Activated CD8-positive, alpha-beta memory T cell treated with anti-CD3 and anti-CD28 coated beads, Interleukin-2, amount 50 U/mL, for 24 hours (primary cell): ENCODE results near the gene DPP7.

Experiments used
- DNase-seq: peaks from one replicate; pipeline ENCODE4 v3.0.0-alpha.2; 2020; ENCODE audit errors: extremely low read depth

Gene DPP7

GRCh38 chr9:137088121-137088520 lies 26.4 kb downstream of the DPP7 start:
- no peak for DNase-seq

GRCh38 chr9:137087409-137087925 lies 27.1 kb downstream of the DPP7 start:
- no peak for DNase-seq

DNA sequence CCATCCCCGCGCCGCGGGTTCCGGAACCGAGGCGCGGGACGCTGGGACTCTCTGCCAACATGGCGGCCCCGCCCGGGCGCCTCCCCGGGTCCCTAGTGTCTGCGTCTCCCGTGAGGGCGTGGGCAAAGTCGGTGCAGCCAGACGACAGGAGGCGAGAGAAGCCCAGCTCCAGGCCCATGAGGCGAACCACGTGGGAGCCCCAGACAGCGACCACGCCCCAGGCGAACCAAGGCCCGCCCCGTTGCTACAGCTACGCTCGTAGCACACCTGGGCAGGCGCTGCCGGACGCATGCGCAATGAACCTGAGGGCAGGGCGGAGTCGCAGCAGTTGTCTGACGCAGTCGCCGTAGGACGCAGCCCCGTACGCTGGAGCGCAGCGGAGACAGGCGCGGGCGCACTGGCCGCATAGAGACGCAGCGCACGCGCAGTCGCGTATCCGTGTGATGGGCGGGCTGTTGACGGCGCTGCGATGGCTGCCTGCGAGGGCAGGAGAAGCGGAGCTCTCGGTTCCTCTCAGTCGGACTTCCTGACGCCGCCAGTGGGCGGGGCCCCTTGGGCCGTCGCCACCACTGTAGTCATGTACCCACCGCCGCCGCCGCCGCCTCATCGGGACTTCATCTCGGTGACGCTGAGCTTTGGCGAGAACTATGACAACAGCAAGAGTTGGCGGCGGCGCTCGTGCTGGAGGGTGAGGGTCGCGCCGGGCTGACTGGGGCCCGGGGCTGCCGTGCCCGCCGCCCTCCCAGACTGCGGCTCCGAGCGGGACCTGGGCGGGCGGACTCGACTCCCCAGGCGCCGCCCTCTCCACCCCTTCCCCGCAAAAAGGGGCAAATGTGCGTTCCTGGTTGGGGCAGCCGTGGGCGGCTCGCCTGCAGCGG lies 27.8 kb downstream of the DPP7 start, which contains the start of gene MAN1B1:
Gene MAN1B1 (plus strand): TSS at position 455 of the 878 bp plus-strand sequence. CDS start 15 bp downstream, at position 470.
- peak; percentile 97 for DNase-seq

DNA sequence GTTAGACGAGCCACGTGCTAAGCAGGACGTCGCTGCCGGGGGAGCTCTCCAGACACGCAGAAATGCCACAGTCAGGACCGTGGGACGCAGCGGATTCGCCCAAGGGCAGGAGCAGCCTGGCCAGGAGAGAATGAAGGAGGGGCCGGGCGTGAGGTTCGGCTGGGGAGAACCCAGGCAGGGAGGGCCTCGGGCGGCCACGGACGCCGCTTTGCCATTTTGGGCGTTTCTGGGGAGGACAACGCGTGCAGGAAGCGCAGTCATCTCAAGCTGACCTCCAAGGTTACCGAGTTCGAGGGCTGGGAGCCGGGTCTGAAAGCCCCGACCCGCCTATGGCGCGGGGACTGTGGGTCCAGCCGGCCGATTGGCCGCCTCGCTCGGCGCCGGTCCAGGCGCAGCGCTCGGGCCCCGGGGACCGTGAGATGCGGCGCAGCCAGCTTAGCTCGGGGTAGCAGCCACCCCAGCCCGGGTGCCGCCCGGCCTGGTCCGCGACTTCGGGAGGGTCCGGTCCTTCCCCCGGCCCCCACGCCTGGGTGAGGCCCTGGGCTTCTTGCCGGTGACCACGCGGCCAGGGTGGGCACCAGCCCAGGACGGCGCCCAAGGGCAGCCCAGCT lies 28.5 kb downstream of the DPP7 start:
- DNase-seq, result no peak

- DNase-seq, result no peak
Measured at GRCh38 chr9:137084526-137084925, 30.0 kb downstream of the DPP7 start.

DNA sequence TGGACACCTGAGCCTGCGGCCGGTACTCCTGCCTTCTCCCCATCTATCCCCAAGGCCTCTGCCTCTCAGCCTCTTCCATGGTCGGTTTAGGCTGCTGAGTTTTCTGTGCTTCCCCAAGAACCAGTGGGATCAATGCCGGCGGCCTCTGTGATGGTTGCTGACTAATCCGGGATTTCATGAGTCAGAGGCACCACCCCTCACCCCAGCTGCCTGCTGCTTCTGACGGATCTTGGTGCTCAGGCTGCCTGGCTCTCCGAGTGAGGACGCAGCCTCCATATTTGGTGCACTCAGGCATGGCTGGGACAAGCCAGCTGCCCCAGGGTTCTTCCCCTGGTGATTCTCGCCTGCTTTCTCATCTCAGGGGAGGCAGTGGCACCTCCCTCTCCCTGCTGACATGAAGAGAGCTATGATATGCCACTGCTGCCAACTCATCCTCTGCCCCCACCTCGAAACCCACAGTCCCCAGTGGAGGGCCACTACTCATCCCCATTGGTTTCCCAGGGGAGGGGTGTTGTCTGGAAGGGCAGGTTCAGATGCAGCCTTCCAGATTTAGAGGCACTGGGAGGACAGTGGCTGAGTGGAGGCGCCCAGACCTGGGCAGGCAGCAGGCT lies 31.0 kb downstream of the DPP7 start:
- no peak for DNase-seq

GRCh38 chr9:137082925-137083290 lies 31.6 kb downstream of the DPP7 start:
- no peak for DNase-seq

DNA sequence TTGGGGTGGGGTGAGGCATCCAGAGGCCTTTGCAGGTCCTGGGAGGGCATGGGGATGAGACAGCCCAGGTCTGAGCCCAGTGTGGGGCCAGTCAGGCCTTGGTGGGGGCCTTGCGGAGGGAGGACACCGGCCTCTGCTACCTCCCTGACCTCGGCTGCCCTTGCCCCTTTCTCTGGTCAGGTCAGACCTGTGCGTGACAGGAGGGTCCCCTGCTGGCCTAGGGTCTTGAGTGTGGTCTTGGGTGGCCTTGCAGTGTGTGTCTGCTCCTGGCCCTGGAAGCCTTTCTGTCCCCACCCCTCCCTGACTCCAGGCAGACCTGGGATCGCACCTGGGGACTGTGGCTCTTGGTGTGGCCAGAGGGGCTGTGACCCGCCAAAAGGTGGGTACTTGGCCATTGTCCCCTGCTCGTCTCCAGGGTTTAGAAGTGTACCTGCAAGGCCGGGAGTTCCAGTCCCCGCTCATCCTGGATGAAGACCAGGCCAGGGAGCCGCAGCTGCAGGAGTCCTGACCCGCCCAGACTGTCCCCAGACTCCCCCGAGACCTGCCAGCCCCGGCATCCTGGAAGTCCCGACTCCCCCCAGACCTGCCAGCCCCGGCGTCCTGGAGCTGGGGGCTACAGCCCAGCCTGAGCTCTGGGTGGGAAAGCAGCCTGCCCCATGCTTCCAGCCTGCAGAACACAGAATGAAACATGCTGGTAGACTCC lies 32.2 kb downstream of the DPP7 start:
- DNase-seq, result no peak

DNA sequence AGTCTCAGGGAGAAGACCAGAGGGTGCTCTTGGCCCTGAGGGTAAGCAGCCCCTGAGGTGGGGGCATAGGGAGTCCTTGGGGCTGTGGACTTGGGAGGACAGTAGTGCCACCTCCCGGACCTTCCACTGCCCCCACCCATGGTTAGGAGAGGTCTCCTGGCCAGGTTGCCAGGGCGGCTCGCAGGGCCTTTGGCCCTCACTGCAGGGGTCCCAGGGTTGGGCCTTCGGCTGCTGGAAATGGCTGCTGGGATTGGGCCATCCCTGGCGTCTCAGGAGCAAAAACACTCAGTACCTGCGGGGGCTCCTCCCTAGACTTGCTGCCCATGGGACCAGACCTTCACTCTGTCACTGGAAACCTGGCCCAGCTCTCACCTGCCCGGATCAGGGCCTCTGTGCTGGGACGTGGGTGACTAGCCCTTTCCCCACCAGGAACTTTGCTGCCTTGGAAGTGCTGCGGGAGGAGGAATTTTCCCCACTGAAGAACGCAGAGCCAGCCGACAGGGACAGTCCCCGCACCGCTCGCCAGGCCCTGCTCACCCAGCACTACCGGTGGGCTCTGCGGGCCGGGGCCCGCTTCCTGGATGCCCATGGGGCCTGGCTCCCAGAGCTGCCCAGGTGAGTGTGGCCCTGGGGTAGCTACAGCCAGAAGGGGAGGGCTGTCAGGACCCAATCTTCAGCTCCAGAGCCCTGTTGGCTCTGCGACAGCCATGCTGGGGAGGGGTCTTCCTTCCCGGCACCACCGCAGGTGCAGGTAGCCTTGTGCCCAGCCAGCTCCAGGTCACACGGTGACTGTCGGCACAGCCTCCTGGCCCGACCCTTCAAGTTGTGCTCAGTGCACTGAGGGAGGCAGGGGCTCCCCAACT lies 34.0 kb downstream of the DPP7 start:
- no peak for DNase-seq

GRCh38 chr9:137079401-137079787 lies 35.1 kb downstream of the DPP7 start:
- no peak for DNase-seq

DNA sequence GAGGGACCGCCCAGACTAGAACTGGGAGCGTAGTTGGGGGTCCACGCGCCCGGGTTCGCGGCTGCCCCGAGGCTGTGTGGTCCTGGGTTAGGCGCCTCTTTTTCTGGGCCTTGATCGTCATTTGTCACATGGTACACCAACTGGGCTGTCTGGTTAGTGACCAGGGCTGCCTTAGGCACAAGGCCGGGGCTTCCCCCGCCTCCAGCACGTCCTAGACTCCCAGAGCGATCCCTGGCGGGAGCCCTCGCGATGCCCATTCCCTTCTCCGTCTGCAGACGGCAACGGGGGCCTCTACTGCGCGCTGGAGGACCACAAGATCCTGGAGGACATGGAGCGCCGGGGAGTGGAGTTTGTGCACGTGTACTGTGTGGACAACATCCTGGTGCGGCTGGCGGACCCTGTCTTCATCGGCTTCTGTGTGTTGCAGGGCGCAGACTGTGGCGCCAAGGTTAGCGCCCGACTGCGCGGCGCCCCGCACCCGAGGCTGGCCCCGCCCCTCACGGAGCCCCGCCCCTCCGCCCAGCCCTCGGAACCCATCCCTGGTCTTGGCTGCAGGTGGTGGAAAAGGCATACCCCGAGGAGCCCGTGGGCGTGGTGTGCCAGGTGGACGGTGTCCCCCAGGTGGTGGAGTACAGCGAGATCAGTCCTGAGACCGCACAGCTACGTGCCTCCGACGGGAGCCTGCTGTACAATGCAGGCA lies 35.7 kb downstream of the DPP7 start:
- no peak for DNase-seq

DNA sequence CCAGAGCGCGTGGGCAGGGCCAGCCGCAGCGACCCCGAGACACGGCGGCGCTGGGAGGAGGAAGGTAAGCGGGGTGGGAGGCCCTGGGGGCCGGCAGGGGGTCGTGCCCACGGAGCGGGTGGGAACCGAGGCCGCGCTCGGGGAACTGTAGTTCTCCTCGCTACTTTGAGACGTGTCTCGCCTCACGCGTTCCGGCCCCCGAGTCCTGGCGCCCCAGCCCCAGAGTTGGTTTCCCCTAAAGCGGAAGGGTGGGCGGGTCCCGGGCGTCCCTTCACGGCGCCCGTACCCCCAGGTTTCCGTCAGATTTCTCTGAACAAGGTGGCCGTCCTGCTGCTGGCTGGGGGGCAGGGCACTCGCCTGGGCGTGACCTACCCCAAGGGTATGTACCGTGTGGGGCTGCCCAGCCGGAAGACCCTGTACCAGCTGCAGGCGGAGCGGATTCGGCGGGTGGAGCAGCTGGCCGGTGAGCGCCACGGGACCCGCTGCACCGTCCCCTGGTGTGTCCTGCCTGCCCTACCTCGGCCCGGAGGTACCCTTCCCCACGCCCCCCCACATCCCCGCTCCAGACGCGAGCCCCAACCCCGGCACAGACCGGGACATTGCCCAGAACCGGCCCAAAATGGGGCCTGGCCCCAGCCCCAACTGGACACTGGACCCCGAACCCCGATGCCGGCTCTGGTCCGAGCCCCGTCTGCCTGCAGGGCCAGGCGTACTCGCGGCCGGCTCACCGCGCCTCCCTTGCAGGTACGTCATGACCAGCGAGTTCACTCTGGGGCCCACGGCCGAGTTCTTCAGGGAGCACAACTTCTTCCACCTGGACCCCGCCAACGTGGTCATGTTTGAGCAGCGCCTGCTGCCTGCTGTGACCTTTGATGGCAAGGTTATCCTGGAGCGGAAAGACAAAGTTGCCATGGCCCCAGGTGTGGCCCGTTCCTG lies 36.5 kb downstream of the DPP7 start:
- no peak for DNase-seq

DNA sequence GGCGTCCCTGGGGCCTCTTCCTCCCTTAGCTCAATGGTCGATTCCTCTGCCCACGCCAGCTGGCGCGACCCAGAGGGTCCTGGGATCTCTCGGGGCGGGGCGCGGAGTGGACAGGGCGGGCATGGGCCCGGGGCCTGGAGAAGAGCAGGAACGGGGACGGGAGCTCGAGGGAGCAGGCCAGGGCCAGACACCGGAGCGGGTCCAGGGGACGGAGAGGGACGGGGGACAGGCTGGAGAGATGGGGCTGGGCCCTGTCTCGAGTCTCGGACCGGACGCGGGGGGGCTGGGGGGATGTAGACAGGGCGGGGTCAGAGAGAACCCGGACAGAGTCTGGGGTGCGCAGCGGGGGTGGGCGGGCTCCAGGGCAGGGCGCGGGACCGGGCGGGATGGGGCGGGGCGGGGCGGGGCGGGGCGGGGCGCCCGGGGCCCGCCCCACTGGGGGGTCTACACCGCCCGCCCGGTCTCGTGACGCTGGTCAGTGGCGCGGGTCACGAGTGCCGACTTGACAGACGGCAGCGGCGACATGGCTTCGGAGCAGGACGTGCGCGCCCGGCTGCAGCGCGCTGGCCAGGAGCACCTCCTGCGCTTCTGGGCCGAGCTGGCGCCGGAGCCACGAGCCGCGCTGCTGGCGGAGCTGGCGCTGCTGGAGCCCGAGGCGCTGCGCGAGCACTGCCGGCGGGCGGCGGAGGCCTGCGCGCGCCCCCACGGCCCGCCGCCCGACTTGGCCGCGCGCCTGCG lies 37.4 kb downstream of the DPP7 start, which contains the start of gene UAP1L1:
Gene UAP1L1 (plus strand): TSS at position 508 of the 738 bp plus-strand sequence. CDS start 16 bp downstream, at position 524.
- no peak for DNase-seq

- DNase-seq, result no peak
Measured at GRCh38 chr9:137076636-137077009, 37.9 kb downstream of the DPP7 start.

- no peak for DNase-seq
Measured at GRCh38 chr9:137075275-137075775, 39.2 kb downstream of the DPP7 start.

DNA sequence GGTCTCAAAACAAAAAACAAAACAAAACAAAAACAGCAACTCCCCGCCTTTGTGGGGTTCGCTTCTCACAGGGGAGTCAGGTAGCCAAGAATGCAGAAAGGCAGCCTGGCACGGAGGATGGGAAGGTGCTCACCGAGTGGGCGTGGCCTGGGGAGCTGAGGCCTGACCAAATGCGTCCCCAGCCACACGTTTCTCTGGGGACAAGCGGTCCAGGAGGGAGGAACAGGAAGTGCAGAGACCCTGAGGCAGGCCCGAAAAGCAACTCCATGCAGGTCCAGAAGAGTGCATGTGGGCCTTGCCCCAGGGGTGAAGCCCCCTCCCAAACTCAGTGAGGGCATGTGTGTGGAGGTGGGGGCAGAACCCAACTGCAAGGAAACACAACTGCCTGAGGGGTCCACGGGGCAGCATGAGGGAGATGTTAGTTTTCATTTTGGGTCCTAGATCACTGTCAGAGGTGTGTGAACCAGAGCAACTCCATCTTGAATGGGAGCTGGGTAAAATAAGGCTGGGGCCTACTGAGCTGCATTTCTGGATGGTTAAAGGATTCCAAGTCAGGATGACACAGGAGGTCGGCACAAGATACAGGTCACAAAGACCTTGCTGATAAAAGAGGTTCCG lies 39.8 kb downstream of the DPP7 start:
- DNase-seq, result no peak

GRCh38 chr9:137073992-137074399 lies 40.5 kb downstream of the DPP7 start:
- DNase-seq, result no peak

- DNase-seq, result no peak
Measured at GRCh38 chr9:137071282-137071681, 43.3 kb downstream of the DPP7 start.
